IMR-90 (cell line): ENCODE measurements around the gene ATXN3. TPM values are rescaled to one million over a fixed set of nuclear protein-coding genes. Genes with fewer than 3 reads are reported as not detected.

Source experiments
- ATAC-seq: fragments of 200-7000 bp; cut with Tn5 transposase; 2 replicates; pipeline ENCODE4 v1.9.1; 2020; ENCODE audit warnings: low read depth, mild to moderate bottlenecking, moderate library complexity
- BruUV-seq: library from RNA; stranded (reverse); fragments of 400-500 nt; replicated peaks from 2 replicates; lab custom pipeline; 2021; lab: Mats Ljungman, UMichigan
- CTCF ChIA-PET: fragments of 300-600 bp; formaldehyde crosslinking; extraction: SDS; loops from one replicate; lab custom pipeline; 2021; ENCODE audit warnings: antibody characterized with exemption; lab: Yijun Ruan, JAX
- POLR2A ChIA-PET: fragments of 300-600 bp; sonication (Branson Sonifier 250); formaldehyde crosslinking; loops from one replicate; lab custom pipeline; 2022; ENCODE audit warnings: antibody characterized with exemption; ENCODE audit not compliant: unreplicated experiment; lab: Charles Lee
- DNase-seq: peaks from one replicate; pipeline ENCODE4 v3.0.0; 2013
- H2AFZ ChIP-seq: replicated peaks from 2 replicates; pipeline ENCODE3; 2013; ENCODE audit warnings: low read length, mild to moderate bottlenecking; ENCODE audit not compliant: poor library complexity
- H2AK5ac ChIP-seq: 2 replicates; pipeline ENCODE4 v1.6.1; 2013; ENCODE audit warnings: low read depth, low read length, inconsistent platforms
- H2AK9ac ChIP-seq: replicated peaks from 2 replicates; pipeline ENCODE3; 2013; ENCODE audit warnings: mild to moderate bottlenecking, low read depth, low read length, moderate library complexity; ENCODE audit not compliant: poor library complexity
- H2BK120ac ChIP-seq: 2 replicates; pipeline ENCODE4 v1.6.1; 2013; ENCODE audit warnings: low read depth, low read length, inconsistent platforms
- H2BK15ac ChIP-seq: 3 replicates; pipeline ENCODE4 v1.6.1; 2013; ENCODE audit warnings: low read depth, low read length, inconsistent platforms
- H2BK20ac ChIP-seq: 2 replicates; pipeline ENCODE4 v1.6.1; 2013; ENCODE audit warnings: low read depth, mild to moderate bottlenecking, inconsistent platforms, low read length, moderate library complexity
- H2BK5ac ChIP-seq: 2 replicates; pipeline ENCODE4 v1.6.1; 2013; ENCODE audit warnings: mild to moderate bottlenecking, low read depth, low read length, inconsistent platforms; ENCODE audit not compliant: poor library complexity, severe bottlenecking
- H3K14ac ChIP-seq: replicated peaks from 2 replicates; pipeline ENCODE4 v1.6.1; 2013; ENCODE audit warnings: low read depth, low read length, inconsistent platforms
- H3K18ac ChIP-seq: 2 replicates; pipeline ENCODE4 v1.6.1; 2013; ENCODE audit warnings: low read depth, low read length, control low read depth
- H3K23ac ChIP-seq: 2 replicates; pipeline ENCODE4 v1.6.1; 2013; ENCODE audit warnings: low read depth, low read length, inconsistent platforms
- H3K27ac ChIP-seq: 2 replicates; pipeline ENCODE4 v1.5.1; 2013; ENCODE audit warnings: mild to moderate bottlenecking, control low read depth, low read length; ENCODE audit not compliant: insufficient read depth
- H3K27me3 ChIP-seq: 2 replicates; pipeline ENCODE4 v1.6.1; 2013; ENCODE audit warnings: low read length; ENCODE audit not compliant: control insufficient read depth, insufficient read depth
- H3K36me3 ChIP-seq: 2 replicates; pipeline ENCODE4 v1.6.1; 2013; ENCODE audit warnings: low read length, mixed read lengths; ENCODE audit not compliant: control insufficient read depth, insufficient read depth
- H3K4ac ChIP-seq: 2 replicates; pipeline ENCODE4 v1.6.1; 2013; ENCODE audit warnings: low read depth, low read length, inconsistent platforms
- H3K4me1 ChIP-seq: 2 replicates; pipeline ENCODE4 v1.6.1; 2013; ENCODE audit warnings: low read length, mixed read lengths; ENCODE audit not compliant: control insufficient read depth, insufficient read depth
- H3K4me2 ChIP-seq: 2 replicates; pipeline ENCODE4 v1.6.1; 2013; ENCODE audit warnings: low read depth, mild to moderate bottlenecking, control low read depth, low read length, moderate library complexity
- H3K4me3 ChIP-seq: 2 replicates; pipeline ENCODE4 v1.5.1; 2013; ENCODE audit warnings: low read depth, mild to moderate bottlenecking, control low read depth, low read length, moderate library complexity; ENCODE audit not compliant: insufficient read depth
- H3K56ac ChIP-seq: 2 replicates; pipeline ENCODE4 v1.6.1; 2013; ENCODE audit warnings: low read length, inconsistent platforms; ENCODE audit not compliant: insufficient read depth; ENCODE audit errors: extremely low read depth
- H3K79me1 ChIP-seq, 2 experiments: 2 replicates each; pipeline ENCODE4 v1.6.1; 2013; ENCODE audit warnings: low read length in 2 of 2, inconsistent platforms in 1 of 2, low read depth in 1 of 2
- H3K9ac ChIP-seq: 2 replicates; pipeline ENCODE4 v1.6.1; 2013; ENCODE audit warnings: low read depth, low read length, control low read depth
- H3K9me1 ChIP-seq: 2 replicates; pipeline ENCODE4 v1.6.1; 2013; ENCODE audit warnings: low read length, inconsistent platforms; ENCODE audit not compliant: insufficient read depth
- H3K9me3 ChIP-seq: 2 replicates; pipeline ENCODE4 v1.6.1; 2013; ENCODE audit warnings: low read length; ENCODE audit not compliant: control insufficient read depth, insufficient read depth
- H4K20me1 ChIP-seq: 2 replicates; pipeline ENCODE4 v1.6.1; 2013; ENCODE audit warnings: low read length, inconsistent platforms; ENCODE audit not compliant: insufficient read depth
- H4K5ac ChIP-seq: 2 replicates; pipeline ENCODE4 v1.6.1; 2013; ENCODE audit warnings: mild to moderate bottlenecking, low read depth, low read length, control low read depth
- H4K8ac ChIP-seq, 2 experiments: 2 replicates each; pipeline ENCODE4 v1.6.1; 2013; ENCODE audit warnings: low read depth in 2 of 2, low read length in 2 of 2, control low read depth in 1 of 2, inconsistent platforms in 1 of 2
- H4K91ac ChIP-seq: 2 replicates; pipeline ENCODE4 v1.6.1; 2013; ENCODE audit warnings: low read depth, low read length, inconsistent platforms; ENCODE audit not compliant: insufficient read depth
- FOS ChIP-seq: fragments of 150-350 bp; IDR thresholded peaks from 2 replicates; pipeline ENCODE4 v1.6.1; 2016; ENCODE audit warnings: low read depth, low read length
- USF2 ChIP-seq: fragments of 150-350 bp; IDR thresholded peaks from 2 replicates; pipeline ENCODE4 v1.6.1; 2017; ENCODE audit warnings: mild to moderate bottlenecking, antibody characterized with exemption, low read length, low read depth
- WGBS, 2 experiments: methylation state at CpG; one replicate each; pipeline versions ENCODE4 v1.1.5 to v1.1.7; 2013; ENCODE audit warnings: missing lambda C conversion rate in 2 of 2; ENCODE audit not compliant: insufficient read length in 1 of 2; ENCODE audit errors: extremely low coverage in 2 of 2; 5-methylcytosine and 5-hydroxymethylcytosine counted together
- dilution Hi-C: fragments of 300-500 bp; cut with HindIII; formaldehyde crosslinking; loops from one replicate; pipeline ENCODE4 v1.14.3; 2018; ENCODE audit warnings: low sequenced_read_pairs; ENCODE audit not compliant: unreplicated experiment
- in situ Hi-C: fragments of 300-500 bp; cut with MboI; formaldehyde crosslinking; loops from 3 replicates; pipeline ENCODE4 v1.14.3; 2019; ENCODE audit warnings: low sequenced_read_pairs, inconsistent platforms, mixed read lengths
- intact Hi-C: fragments of 100-400 bp; cut with micrococcal nuclease; formaldehyde crosslinking; loops from 2 replicates; pipeline ENCODE4 v1.10.0; 2022
- polyA plus RNA-seq, 3 experiments: library from polyadenylated mRNA; depleted of rRNA; stranded (reverse); fragments of >200 nt; gene quantifications; 2 replicates each; pipeline ENCODE4 v1.2.3, GENCODE V29; 2012; ENCODE audit warnings: low replicate concordance in 1 of 3
- total RNA-seq: library from RNA; depleted of rRNA; stranded (reverse); fragments of >200 nt; gene quantifications from 2 replicates; pipeline ENCODE4 v1.2.3, GENCODE V29; 2012

The ATXN3 gene
- total and polyA plus RNA-seq, 2 of the 4 experiments (the other 2 are of a cell fraction) = 9.0 to 13.9 TPM

- POLR2A ChIA-PET = interaction anchor here (0.5 to 0.6 kb wide), 2 partner anchors 23 to 52 kb away, joined by 5 to 6 read pairs; no protein-coding TSS in a partner anchor
- intact Hi-C loops = loop anchor here (2.0 kb wide), 1 partner anchor 66 kb away; the partner anchor contains the start of gene ATXN3
- TF ChIP-seq FOS (no peak), USF2 (peak; percentile 50)
- H3K9ac ChIP-seq = peak overlapping the region; percentile 72
- peak overlapping the region; percentile 73 for H3K27ac ChIP-seq
- peak overlapping the region; percentile 69 for H3K4ac ChIP-seq
- dilution Hi-C loops = no loop called here
- ATAC-seq = no peak
- peak overlapping the region; percentile 50; the same call in 1 of the 2 replicates for H3K18ac ChIP-seq
- no peaks in the 10 kb centered on the region for H3K27me3 ChIP-seq
- peak; percentile 61 for DNase-seq
- H3K4me2 ChIP-seq = peak overlapping the region; percentile 98
- H3K56ac ChIP-seq = peak overlapping the region; percentile 84
- peaks cover 3% of the 10 kb centered on the region; the same call in 1 of the 2 replicates for H3K9me1 ChIP-seq
- peaks cover 2% of the 10 kb centered on the region; the same call in 1 of the 2 replicates for H3K36me3 ChIP-seq
- H4K20me1 ChIP-seq = peaks cover 19% of the 10 kb centered on the region
- H2BK120ac ChIP-seq = peak overlapping the region; percentile 73
- H2BK5ac ChIP-seq = peak overlapping the region; percentile 81
- H2AK5ac ChIP-seq = peak overlapping the region; percentile 73
- H3K4me1 ChIP-seq = peaks cover 7% of the 10 kb centered on the region
- peak overlapping the region; percentile 95 for H2AK9ac ChIP-seq
- no TSS peak for BruUV-seq
- peak overlapping the region; percentile 88 for H4K5ac ChIP-seq
- H4K8ac ChIP-seq = peak overlapping the region; percentile 88 to 93
- 0% methylated on average over 4 of the region's 13 CpGs; no CpG with 5 or more reads in 1 of the 2 experiments for WGBS, 2 experiments
- H2AFZ ChIP-seq = peak overlapping the region; percentile 99
- in situ Hi-C loops = no loop called here
- H3K9me3 ChIP-seq = no peaks in the 10 kb centered on the region
- CTCF ChIA-PET = interaction anchor here (0.6 to 0.8 kb wide), 2 partner anchors 44 to 432 kb away, joined by 3 read pairs; no protein-coding TSS in a partner anchor
- H2BK15ac ChIP-seq = no peak overlapping the region; the same call in 2 of the 3 replicates
- H3K4me3 ChIP-seq = peak overlapping the region; percentile 72
- H3K14ac ChIP-seq = peak overlapping the region; percentile 93
- H3K23ac ChIP-seq = peak overlapping the region; percentile 91
- peaks cover 4 to 43% of the 10 kb centered on the region in 2 experiments; a peak in 3 of 4 replicates for H3K79me1 ChIP-seq
- H4K91ac ChIP-seq = peak overlapping the region; percentile 73; the same call in 1 of the 2 replicates
- no peak overlapping the region for H2BK20ac ChIP-seq
These were observed 65.8 kb downstream of the ATXN3 start for GRCh38 chr14:92040431-92041051.
